ENCODE data around the gene GPR107.

GPR107 gene

GRCh38 chr9:130142641-130143040 lies 88.9 kb downstream of the GPR107 start:
- Histone ChIP-seq H3K36me3 (ENCODE audit: control insufficient read depth in 1 of 2, insufficient read depth in 2 of 2, low read length in 2 of 2) (no peaks in the 10 kb centered on the region), H3K27me3 (ENCODE audit: control insufficient read depth in 1 of 2, insufficient read depth in 2 of 2, low read length in 2 of 2) (peaks cover 9 to 10% of the 10 kb centered on the region in 2 donors), H3K27ac (ENCODE audit: low read depth, low read length) (no peak overlapping the region), H3K9ac (ENCODE audit: low read depth in 1 of 2, low read length in 2 of 2) (no peak overlapping the region), H3K9me3 (ENCODE audit: control insufficient read depth in 1 of 2, low read length in 2 of 2) (no peaks in the 10 kb centered on the region), H3K4me1 (ENCODE audit: control insufficient read depth in 1 of 2, insufficient read depth in 2 of 2, low read length in 2 of 2) (peaks cover 0 to 5% of the 10 kb centered on the region in 2 donors), H3K4me3 (ENCODE audit: low read depth in 1 of 2, low read length in 2 of 2) (no peak overlapping the region)

GRCh38 chr9:130143279-130143893 lies 89.7 kb downstream of the GPR107 start:
- Histone ChIP-seq H3K4me3 (ENCODE audit: low read depth in 1 of 2, low read length in 2 of 2) (no peak overlapping the region), H3K9me3 (ENCODE audit: control insufficient read depth in 1 of 2, low read length in 2 of 2) (no peaks in the 10 kb centered on the region), H3K4me1 (ENCODE audit: control insufficient read depth in 1 of 2, insufficient read depth in 2 of 2, low read length in 2 of 2) (no peaks in the 10 kb centered on the region), H3K36me3 (ENCODE audit: control insufficient read depth in 1 of 2, insufficient read depth in 2 of 2, low read length in 2 of 2) (no peaks in the 10 kb centered on the region), H3K27me3 (ENCODE audit: control insufficient read depth in 1 of 2, insufficient read depth in 2 of 2, low read length in 2 of 2) (peaks cover 9 to 10% of the 10 kb centered on the region in 2 donors), H3K9ac (ENCODE audit: low read depth in 1 of 2, low read length in 2 of 2) (no peak overlapping the region), H3K27ac (ENCODE audit: low read depth, low read length) (no peak overlapping the region)

GRCh38 chr9:130143958-130144366 lies 90.3 kb downstream of the GPR107 start:
- Histone ChIP-seq H3K36me3 (ENCODE audit: control insufficient read depth in 1 of 2, insufficient read depth in 2 of 2, low read length in 2 of 2) (no peaks in the 10 kb centered on the region), H3K4me3 (ENCODE audit: low read depth in 1 of 2, low read length in 2 of 2) (no peak overlapping the region), H3K9me3 (ENCODE audit: control insufficient read depth in 1 of 2, low read length in 2 of 2) (no peaks in the 10 kb centered on the region), H3K4me1 (ENCODE audit: control insufficient read depth in 1 of 2, insufficient read depth in 2 of 2, low read length in 2 of 2) (no peaks in the 10 kb centered on the region), H3K27me3 (ENCODE audit: control insufficient read depth in 1 of 2, insufficient read depth in 2 of 2, low read length in 2 of 2) (peaks cover 9 to 10% of the 10 kb centered on the region in 2 donors), H3K9ac (ENCODE audit: low read depth in 1 of 2, low read length in 2 of 2) (no peak overlapping the region), H3K27ac (ENCODE audit: low read depth, low read length) (no peak overlapping the region)

- Histone ChIP-seq H3K9me3 (ENCODE audit: control insufficient read depth in 1 of 2, low read length in 2 of 2) (no peaks in the 10 kb centered on the region), H3K27ac (ENCODE audit: low read depth, low read length) (no peak overlapping the region), H3K27me3 (ENCODE audit: control insufficient read depth in 1 of 2, insufficient read depth in 2 of 2, low read length in 2 of 2) (peaks cover 9 to 10% of the 10 kb centered on the region in 2 donors), H3K4me1 (ENCODE audit: control insufficient read depth in 1 of 2, insufficient read depth in 2 of 2, low read length in 2 of 2) (no peaks in the 10 kb centered on the region), H3K4me3 (ENCODE audit: low read depth in 1 of 2, low read length in 2 of 2) (no peak overlapping the region), H3K36me3 (ENCODE audit: control insufficient read depth in 1 of 2, insufficient read depth in 2 of 2, low read length in 2 of 2) (no peaks in the 10 kb centered on the region), H3K9ac (ENCODE audit: low read depth in 1 of 2, low read length in 2 of 2) (no peak overlapping the region)
Measured at GRCh38 chr9:130144703-130145102, 91.0 kb downstream of the GPR107 start.

GRCh38 chr9:130145658-130146057 lies 92.0 kb downstream of the GPR107 start:
- no peaks in the 10 kb centered on the region for H3K9me3 ChIP-seq (ENCODE audit: control insufficient read depth in 1 of 2, low read length in 2 of 2)
- peaks cover 9 to 10% of the 10 kb centered on the region in 2 donors for H3K27me3 ChIP-seq (ENCODE audit: control insufficient read depth in 1 of 2, insufficient read depth in 2 of 2, low read length in 2 of 2)
- H3K27ac ChIP-seq (ENCODE audit: low read depth, low read length) = no peak overlapping the region
- H3K4me3 ChIP-seq (ENCODE audit: low read depth in 1 of 2, low read length in 2 of 2) = no peak overlapping the region
- no peaks in the 10 kb centered on the region for H3K36me3 ChIP-seq (ENCODE audit: control insufficient read depth in 1 of 2, insufficient read depth in 2 of 2, low read length in 2 of 2)
- no peaks in the 10 kb centered on the region for H3K4me1 ChIP-seq (ENCODE audit: control insufficient read depth in 1 of 2, insufficient read depth in 2 of 2, low read length in 2 of 2)
- no peak overlapping the region for H3K9ac ChIP-seq (ENCODE audit: low read depth in 1 of 2, low read length in 2 of 2)

- no peaks in the 10 kb centered on the region for H3K4me1 ChIP-seq (ENCODE audit: control insufficient read depth in 1 of 2, insufficient read depth in 2 of 2, low read length in 2 of 2)
- H3K9ac ChIP-seq (ENCODE audit: low read depth in 1 of 2, low read length in 2 of 2) = no peak overlapping the region
- H3K4me3 ChIP-seq (ENCODE audit: low read depth in 1 of 2, low read length in 2 of 2) = no peak overlapping the region
- H3K9me3 ChIP-seq (ENCODE audit: control insufficient read depth in 1 of 2, low read length in 2 of 2) = no peaks in the 10 kb centered on the region
- peaks cover 9 to 10% of the 10 kb centered on the region in 2 donors for H3K27me3 ChIP-seq (ENCODE audit: control insufficient read depth in 1 of 2, insufficient read depth in 2 of 2, low read length in 2 of 2)
- no peak overlapping the region for H3K27ac ChIP-seq (ENCODE audit: low read depth, low read length)
- H3K36me3 ChIP-seq (ENCODE audit: control insufficient read depth in 1 of 2, insufficient read depth in 2 of 2, low read length in 2 of 2) = no peaks in the 10 kb centered on the region
Measured at GRCh38 chr9:130147198-130147597, 93.5 kb downstream of the GPR107 start.

GRCh38 chr9:130147910-130148309 lies 94.2 kb downstream of the GPR107 start:
- Histone ChIP-seq H3K27ac (ENCODE audit: low read depth, low read length) (no peak overlapping the region), H3K27me3 (ENCODE audit: control insufficient read depth in 1 of 2, insufficient read depth in 2 of 2, low read length in 2 of 2) (peaks cover 9 to 10% of the 10 kb centered on the region in 2 donors), H3K9ac (ENCODE audit: low read depth in 1 of 2, low read length in 2 of 2) (no peak overlapping the region)

GRCh38 chr9:130149031-130149430 lies 95.3 kb downstream of the GPR107 start:
- Histone ChIP-seq H3K36me3 (ENCODE audit: control insufficient read depth in 1 of 2, insufficient read depth in 2 of 2, low read length in 2 of 2) (no peaks in the 10 kb centered on the region), H3K4me3 (ENCODE audit: low read depth in 1 of 2, low read length in 2 of 2) (no peak overlapping the region), H3K9me3 (ENCODE audit: control insufficient read depth in 1 of 2, low read length in 2 of 2) (no peaks in the 10 kb centered on the region), H3K9ac (ENCODE audit: low read depth in 1 of 2, low read length in 2 of 2) (no peak overlapping the region), H3K27ac (ENCODE audit: low read depth, low read length) (no peak overlapping the region), H3K27me3 (ENCODE audit: control insufficient read depth in 1 of 2, insufficient read depth in 2 of 2, low read length in 2 of 2) (peaks cover under 1 to 1% of the 10 kb centered on the region in 2 donors), H3K4me1 (ENCODE audit: control insufficient read depth in 1 of 2, insufficient read depth in 2 of 2, low read length in 2 of 2) (no peaks in the 10 kb centered on the region)

More at GRCh38 chr9:130147910-130148309, 94.2 kb downstream of the GPR107 start:
- H3K4me1 ChIP-seq (ENCODE audit: control insufficient read depth in 1 of 2, insufficient read depth in 2 of 2, low read length in 2 of 2) = no peaks in the 10 kb centered on the region
- H3K4me3 ChIP-seq (ENCODE audit: low read depth in 1 of 2, low read length in 2 of 2) = no peak overlapping the region
- H3K36me3 ChIP-seq (ENCODE audit: control insufficient read depth in 1 of 2, insufficient read depth in 2 of 2, low read length in 2 of 2) = no peaks in the 10 kb centered on the region
- no peaks in the 10 kb centered on the region for H3K9me3 ChIP-seq (ENCODE audit: control insufficient read depth in 1 of 2, low read length in 2 of 2)

- Histone ChIP-seq H3K4me1 (ENCODE audit: control insufficient read depth in 1 of 2, insufficient read depth in 2 of 2, low read length in 2 of 2) (no peaks in the 10 kb centered on the region), H3K27ac (ENCODE audit: low read depth, low read length) (no peak overlapping the region), H3K4me3 (ENCODE audit: low read depth in 1 of 2, low read length in 2 of 2) (no peak overlapping the region), H3K36me3 (ENCODE audit: control insufficient read depth in 1 of 2, insufficient read depth in 2 of 2, low read length in 2 of 2) (no peaks in the 10 kb centered on the region), H3K9ac (ENCODE audit: low read depth in 1 of 2, low read length in 2 of 2) (no peak overlapping the region), H3K9me3 (ENCODE audit: control insufficient read depth in 1 of 2, low read length in 2 of 2) (no peaks in the 10 kb centered on the region), H3K27me3 (ENCODE audit: control insufficient read depth in 1 of 2, insufficient read depth in 2 of 2, low read length in 2 of 2) (no peaks in the 10 kb centered on the region)
Measured at GRCh38 chr9:130149654-130150286, 96.1 kb downstream of the GPR107 start.

- Histone ChIP-seq H3K9me3 (ENCODE audit: control insufficient read depth in 1 of 2, low read length in 2 of 2) (no peaks in the 10 kb centered on the region), H3K9ac (ENCODE audit: low read depth in 1 of 2, low read length in 2 of 2) (no peak overlapping the region), H3K27ac (ENCODE audit: low read depth, low read length) (no peak overlapping the region), H3K36me3 (ENCODE audit: control insufficient read depth in 1 of 2, insufficient read depth in 2 of 2, low read length in 2 of 2) (no peaks in the 10 kb centered on the region), H3K4me3 (ENCODE audit: low read depth in 1 of 2, low read length in 2 of 2) (no peak overlapping the region), H3K4me1 (ENCODE audit: control insufficient read depth in 1 of 2, insufficient read depth in 2 of 2, low read length in 2 of 2) (no peaks in the 10 kb centered on the region), H3K27me3 (ENCODE audit: control insufficient read depth in 1 of 2, insufficient read depth in 2 of 2, low read length in 2 of 2) (no peaks in the 10 kb centered on the region)
Measured at GRCh38 chr9:130150779-130151382, 97.2 kb downstream of the GPR107 start.

All from duodenal mucosa (tissue), 2 donors.